DND-41 (cell line): ENCODE measurements around the gene TTC28.
A peak's percentile ranks its signal among the peaks of the same experiment; 100 is the strongest.
"Not testable (repeated sequence)": the region's sequence is repeated elsewhere in the genome, so short reads cannot be mapped to it uniquely, and the experiment has no call there.

Source experiments
- ATAC-seq: fragments of 200-7000 bp; cut with Tn5 transposase; 3 replicates; pipeline ENCODE4 v1.9.1; 2021; ENCODE audit warnings: low read depth; ENCODE audit not compliant: insufficient read depth
- DNase-seq: peaks from one replicate; pipeline ENCODE4 v3.0.0-alpha.2; 2020
- H2AFZ ChIP-seq: 2 replicates; pipeline ENCODE4 v1.6.0; 2012; ENCODE audit warnings: low read depth, low read length
- H3K27ac ChIP-seq: 2 replicates; pipeline ENCODE4 v1.5.1; 2012; ENCODE audit warnings: low read length, inconsistent platforms
- H3K27me3 ChIP-seq: fragments of 200-600 bp; sonication (generic); 2 replicates; pipeline ENCODE4 v1.6.0; 2012; ENCODE audit warnings: low read length, mild to moderate bottlenecking, inconsistent platforms; ENCODE audit not compliant: insufficient read depth, poor library complexity
- H3K36me3 ChIP-seq: 2 replicates; pipeline ENCODE4 v1.5.1; 2012; ENCODE audit warnings: low read length, inconsistent platforms; ENCODE audit not compliant: insufficient read depth
- H3K4me1 ChIP-seq: 2 replicates; pipeline ENCODE4 v1.5.1; 2012; ENCODE audit warnings: mild to moderate bottlenecking, low read length; ENCODE audit not compliant: insufficient read depth
- H3K4me2 ChIP-seq: 2 replicates; pipeline ENCODE4 v1.6.0; 2012; ENCODE audit warnings: mild to moderate bottlenecking, moderate library complexity, low read length, inconsistent platforms; ENCODE audit not compliant: insufficient read depth
- H3K4me3 ChIP-seq, 2 experiments: fragments of 200-600 bp in 1 of 2; shearing (Covaris generic) in 1 of 2; 2 replicates each; pipeline ENCODE4 v1.5.1; 2012 to 2016; ENCODE audit warnings: inconsistent platforms in 2 of 2, low read length in 2 of 2, mild to moderate bottlenecking in 2 of 2, low read depth in 1 of 2, moderate library complexity in 1 of 2
- H3K79me2 ChIP-seq: 2 replicates; pipeline ENCODE4 v1.6.0; 2012; ENCODE audit warnings: low read length, inconsistent platforms; ENCODE audit not compliant: insufficient read depth
- H3K9ac ChIP-seq: 2 replicates; pipeline ENCODE4 v1.6.0; 2012; ENCODE audit warnings: low read depth, mild to moderate bottlenecking, inconsistent platforms, low read length, moderate library complexity
- H3K9me3 ChIP-seq: 2 replicates; pipeline ENCODE4 v1.5.1; 2012; ENCODE audit warnings: low read length, moderate library complexity, mild to moderate bottlenecking, inconsistent platforms; ENCODE audit not compliant: insufficient read depth, severe bottlenecking
- H4K20me1 ChIP-seq: 2 replicates; pipeline ENCODE4 v1.6.0; 2012; ENCODE audit warnings: low read length; ENCODE audit not compliant: insufficient read depth
- CTCF ChIP-seq: IDR thresholded peaks from 2 replicates; pipeline ENCODE4 v1.5.1; 2012; ENCODE audit warnings: borderline replicate concordance, low read length, moderate library complexity, mild to moderate bottlenecking; ENCODE audit not compliant: poor library complexity, severe bottlenecking; ENCODE audit errors: extremely low read depth
- EZH2 ChIP-seq: IDR thresholded peaks from 3 replicates; pipeline ENCODE4 v1.6.1; 2012; ENCODE audit warnings: borderline replicate concordance, low read depth, mild to moderate bottlenecking, moderate library complexity, low read length, inconsistent platforms; ENCODE audit not compliant: severe bottlenecking

Gene TTC28

GRCh38 chr22:28562324-28562723, 117.3 kb downstream of the TTC28 start:
- no peaks in the 10 kb centered on the region for H3K27me3 ChIP-seq
- H4K20me1 ChIP-seq = no peaks in the 10 kb centered on the region
- no peaks in the 10 kb centered on the region for H3K36me3 ChIP-seq
- ATAC-seq (no peak), DNase-seq (no peak)
- H2AFZ ChIP-seq = 0 out of 2 replicates have a peak overlapping the region, but pooled peaks have one; percentile 6
- no peaks in the 10 kb centered on the region for H3K4me1 ChIP-seq
- H3K79me2 ChIP-seq = no peaks in the 10 kb centered on the region
- H3K9me3 ChIP-seq = no peaks in the 10 kb centered on the region
- no peak overlapping the region for H3K4me3 ChIP-seq
- H3K4me2 ChIP-seq = no peak overlapping the region
- TF ChIP-seq CTCF = no peak
- no peak for TF ChIP-seq EZH2
- H3K27ac ChIP-seq = no peak overlapping the region
- H3K9ac ChIP-seq = no peak overlapping the region

GRCh38 chr22:28560743-28561101, 118.9 kb downstream of the TTC28 start:
- not testable (repeated sequence) for H2AFZ ChIP-seq, H3K27ac ChIP-seq, H3K36me3 ChIP-seq, ATAC-seq, H3K4me3 ChIP-seq, H4K20me1 ChIP-seq, DNase-seq, H3K4me1 ChIP-seq, H3K79me2 ChIP-seq, H3K27me3 ChIP-seq, H3K9ac ChIP-seq, H3K4me2 ChIP-seq, H3K9me3 ChIP-seq

GRCh38 chr22:28560046-28560742, 119.4 kb downstream of the TTC28 start:
- DNase-seq (no peak), ATAC-seq (no peak)
- Histone ChIP-seq H3K27me3 (no peaks in the 10 kb centered on the region), H3K36me3 (no peaks in the 10 kb centered on the region), H3K9me3 (peaks cover 7% of the 10 kb centered on the region), H2AFZ (no peak overlapping the region), H3K4me3 (no peak overlapping the region), H3K27ac (no peak overlapping the region), H3K4me1 (no peaks in the 10 kb centered on the region), H3K9ac (no peak overlapping the region), H3K79me2 (no peaks in the 10 kb centered on the region), H3K4me2 (no peak overlapping the region), H4K20me1 (no peaks in the 10 kb centered on the region)
- TF ChIP-seq CTCF (no peak), EZH2 (no peak)

GRCh38 chr22:28557184-28557583, 122.5 kb downstream of the TTC28 start:
- ATAC-seq = no peak
- Histone ChIP-seq H3K9me3 (peaks cover 7% of the 10 kb centered on the region), H3K9ac (no peak overlapping the region), H3K4me1 (no peaks in the 10 kb centered on the region), H4K20me1 (no peaks in the 10 kb centered on the region), H3K79me2 (no peaks in the 10 kb centered on the region), H2AFZ (no peak overlapping the region), H3K4me3 (no peak overlapping the region), H3K27ac (no peak overlapping the region), H3K27me3 (no peaks in the 10 kb centered on the region), H3K4me2 (no peak overlapping the region), H3K36me3 (no peaks in the 10 kb centered on the region)
- TF ChIP-seq EZH2 (no peak), CTCF (no peak)
- no peak for DNase-seq

- ATAC-seq, H3K27me3 ChIP-seq, H3K9me3 ChIP-seq, H3K36me3 ChIP-seq, H3K79me2 ChIP-seq, H3K4me3 ChIP-seq, H4K20me1 ChIP-seq, H3K9ac ChIP-seq, H3K27ac ChIP-seq, H3K4me1 ChIP-seq, DNase-seq, H3K4me2 ChIP-seq, H2AFZ ChIP-seq: not testable (repeated sequence)
These were observed 126.4 kb downstream of the TTC28 start for GRCh38 chr22:28553108-28553866.
